Measurements from ENCODE around the gene FGF10.

DNA sequence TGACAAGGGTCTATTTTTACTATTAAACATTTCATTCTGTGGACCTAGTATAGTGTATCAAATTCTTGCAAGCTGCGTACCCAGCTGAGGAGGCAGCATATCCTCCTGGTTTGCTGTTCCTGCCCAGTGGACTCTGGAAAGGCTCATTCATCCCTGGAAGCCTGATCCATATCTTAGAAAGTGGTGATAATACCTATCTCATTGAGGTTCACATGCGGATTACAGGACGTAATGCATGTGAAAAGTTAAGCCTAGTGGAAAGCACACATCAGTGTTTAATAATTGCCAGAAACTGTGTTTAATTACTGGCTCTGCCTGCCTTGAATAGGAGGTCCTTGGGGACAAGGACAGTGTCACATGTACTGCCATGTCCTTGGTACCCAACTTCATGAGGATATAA is 132.0 kb downstream of the FGF10 start:
- TF ChIP-seq EZH2phosphoT487 (IDR thresholded peaks at IDR 0.05; ENCODE audit: low read length) (no peak), EZH2 (optimal IDR thresholded peaks at IDR 0.05; ENCODE audit: low read depth, low read length) (no peak)
- TF ChIP-seq, protein P1, sequence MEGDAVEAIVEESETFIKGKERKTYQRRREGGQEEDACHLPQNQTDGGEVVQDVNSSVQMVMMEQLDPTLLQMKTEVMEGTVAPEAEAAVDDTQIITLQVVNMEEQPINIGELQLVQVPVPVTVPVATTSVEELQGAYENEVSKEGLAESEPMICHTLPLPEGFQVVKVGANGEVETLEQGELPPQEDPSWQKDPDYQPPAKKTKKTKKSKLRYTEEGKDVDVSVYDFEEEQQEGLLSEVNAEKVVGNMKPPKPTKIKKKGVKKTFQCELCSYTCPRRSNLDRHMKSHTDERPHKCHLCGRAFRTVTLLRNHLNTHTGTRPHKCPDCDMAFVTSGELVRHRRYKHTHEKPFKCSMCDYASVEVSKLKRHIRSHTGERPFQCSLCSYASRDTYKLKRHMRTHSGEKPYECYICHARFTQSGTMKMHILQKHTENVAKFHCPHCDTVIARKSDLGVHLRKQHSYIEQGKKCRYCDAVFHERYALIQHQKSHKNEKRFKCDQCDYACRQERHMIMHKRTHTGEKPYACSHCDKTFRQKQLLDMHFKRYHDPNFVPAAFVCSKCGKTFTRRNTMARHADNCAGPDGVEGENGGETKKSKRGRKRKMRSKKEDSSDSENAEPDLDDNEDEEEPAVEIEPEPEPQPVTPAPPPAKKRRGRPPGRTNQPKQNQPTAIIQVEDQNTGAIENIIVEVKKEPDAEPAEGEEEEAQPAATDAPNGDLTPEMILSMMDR (IDR thresholded peaks at IDR 0.05; ENCODE audit: low read length): no peak
